Hematopoietic multipotent progenitor cell treated with erythropoietin and hydrocortisone succinate and interleukin-3 and kit ligand, for 17 days (in vitro differentiated cells): ENCODE measurements around the gene TUFT1.

Experiments
- DNase-seq: peaks from one replicate; pipeline ENCODE4 v3.0.0-alpha.2; 2015; ENCODE audit warnings: low spot score

TUFT1 gene

GRCh38 chr1:151540021-151540981 lies at the start of gene TUFT1:
TUFT1 (plus strand) TSS chr1:151540309; CDS start chr1:151540367, 58 bp downstream.
- DNase-seq = peak; percentile 99

GRCh38 chr1:151491641-151492040 lies 48.5 kb upstream of the TUFT1 start:
- DNase-seq = peak; percentile 3

GRCh38 chr1:151492120-151492519 lies 48.0 kb upstream of the TUFT1 start:
- DNase-seq = peak; percentile 2

GRCh38 chr1:151493042-151493441 lies 47.1 kb upstream of the TUFT1 start:
- DNase-seq = peak; percentile 2

GRCh38 chr1:151494741-151495281 lies 45.3 kb upstream of the TUFT1 start:
- DNase-seq = no peak

- no peak for DNase-seq
Observed at GRCh38 chr1:151495316-151495715, 44.8 kb upstream of the TUFT1 start.

- DNase-seq = no peak
Observed at GRCh38 chr1:151499365-151499764, 40.7 kb upstream of the TUFT1 start.

GRCh38 chr1:151499930-151500329 lies 40.2 kb upstream of the TUFT1 start:
- no peak for DNase-seq

- DNase-seq = no peak
Observed at GRCh38 chr1:151501474-151501873, 38.6 kb upstream of the TUFT1 start.

- no peak for DNase-seq
Observed at GRCh38 chr1:151502035-151502700, 37.9 kb upstream of the TUFT1 start.

GRCh38 chr1:151502859-151503780 lies 37.0 kb upstream of the TUFT1 start:
- DNase-seq = no peak

- no peak for DNase-seq
Observed at GRCh38 chr1:151504252-151504651, 35.9 kb upstream of the TUFT1 start.

- no peak for DNase-seq
Observed at GRCh38 chr1:151504759-151505158, 35.4 kb upstream of the TUFT1 start.

GRCh38 chr1:151508833-151509232 lies 31.3 kb upstream of the TUFT1 start:
- no peak for DNase-seq

GRCh38 chr1:151509350-151510019 lies 30.6 kb upstream of the TUFT1 start:
- no peak for DNase-seq

- no peak for DNase-seq
Observed at GRCh38 chr1:151510020-151510405, 30.1 kb upstream of the TUFT1 start.

- no peak for DNase-seq
Observed at GRCh38 chr1:151510614-151510956, 29.5 kb upstream of the TUFT1 start.

GRCh38 chr1:151510957-151511635 lies 29.0 kb upstream of the TUFT1 start, which contains the start of gene CGN:
CGN (plus strand) TSS chr1:151511387; CDS start chr1:151518520, 7,133 bp downstream.
- DNase-seq = peak; percentile 52

GRCh38 chr1:151511636-151512215 lies 28.4 kb upstream of the TUFT1 start:
- no peak for DNase-seq

GRCh38 chr1:151512326-151512725 lies 27.8 kb upstream of the TUFT1 start:
- no peak for DNase-seq
